Karpas-422 (cell line): ENCODE measurements around the gene KCNC1. TPM values are rescaled to one million over a fixed set of nuclear protein-coding genes. Genes with fewer than 3 reads are reported as not detected.

Experiments used
- DNase-seq: peaks from one replicate; pipeline ENCODE4 v3.0.0-alpha.2; 2015
- H2AFZ ChIP-seq: fragments of 200-600 bp; sonication (generic); 2 replicates; pipeline ENCODE4 v1.6.1; 2014; ENCODE audit warnings: antibody characterized with exemption, low read length, mixed read lengths
- H3K27ac ChIP-seq: fragments of 200-600 bp; sonication (generic); 2 replicates; pipeline ENCODE4 v1.5.1; 2014; ENCODE audit warnings: mild to moderate bottlenecking, low read length, moderate library complexity
- H3K27me3 ChIP-seq: fragments of 200-600 bp; sonication (generic); 2 replicates; pipeline ENCODE4 v1.6.1; 2014; ENCODE audit warnings: low read length, mixed read lengths
- H3K36me3 ChIP-seq: fragments of 200-600 bp; sonication (generic); 2 replicates; pipeline ENCODE4 v1.6.1; 2014; ENCODE audit warnings: low read length, mixed read lengths; ENCODE audit not compliant: insufficient read depth
- H3K4me1 ChIP-seq: fragments of 200-600 bp; sonication (generic); 2 replicates; pipeline ENCODE4 v1.6.1; 2014; ENCODE audit warnings: mild to moderate bottlenecking, low read length, mixed read lengths
- H3K4me2 ChIP-seq: fragments of 200-600 bp; sonication (generic); 2 replicates; pipeline ENCODE4 v1.6.1; 2014; ENCODE audit warnings: low read length, low read depth, mild to moderate bottlenecking; ENCODE audit not compliant: poor library complexity, severe bottlenecking
- H3K4me3 ChIP-seq: fragments of 200-600 bp; sonication (generic); 2 replicates; pipeline ENCODE4 v1.5.1; 2014; ENCODE audit warnings: mild to moderate bottlenecking, antibody characterized with exemption, low read length, mixed read lengths
- H3K79me2 ChIP-seq: fragments of 200-600 bp; sonication (generic); 2 replicates; pipeline ENCODE4 v1.6.1; 2014; ENCODE audit warnings: mild to moderate bottlenecking, low read length, mixed read lengths
- H3K9ac ChIP-seq: fragments of 200-600 bp; sonication (generic); 2 replicates; pipeline ENCODE4 v1.6.0; 2014; ENCODE audit warnings: low read length
- H3K9me2 ChIP-seq: fragments of 200-600 bp; sonication (generic), shearing (Covaris generic); replicated peaks from 2 replicates; pipeline ENCODE4 v1.6.0; 2014; ENCODE audit warnings: mild to moderate bottlenecking, low read length, moderate library complexity; ENCODE audit not compliant: insufficient read depth
- H3K9me3 ChIP-seq: fragments of 300-700, 200-600 bp; sonication (generic); 2 replicates; pipeline ENCODE4 v1.6.1; 2014; ENCODE audit warnings: low read length, mixed read lengths
- H4K20me1 ChIP-seq: fragments of 200-600 bp; sonication (generic); 2 replicates; pipeline ENCODE4 v1.6.1; 2014; ENCODE audit warnings: mild to moderate bottlenecking, antibody characterized with exemption, low read length, low read depth; ENCODE audit not compliant: insufficient read depth
- total RNA-seq: library from RNA; depleted of rRNA; stranded (reverse); fragments of >200 nt; shearing (Covaris generic); gene quantifications from 2 replicates; pipeline ENCODE4 v1.2.3, GENCODE V29; 2014; ENCODE audit warnings: low replicate concordance

KCNC1 gene
- total RNA-seq, 1 experiment from 2014 or later, result not detected

GRCh38 chr11:17730137-17730536 is 4.4 kb upstream of the KCNC1 start:
- Histone ChIP-seq H3K79me2 (no peaks in the 10 kb centered on the region), H3K9me2 (no peaks in the 10 kb centered on the region), H3K9me3 (no peaks in the 10 kb centered on the region), H3K4me2 (no peak overlapping the region), H3K27me3 (no peaks in the 10 kb centered on the region), H2AFZ (no peak overlapping the region; the same call in 1 of the 2 replicates), H3K9ac (0 out of 2 replicates have a peak overlapping the region, but pooled peaks have one; percentile 10), H3K4me3 (no peak overlapping the region), H3K27ac (no peak overlapping the region), H3K36me3 (no peaks in the 10 kb centered on the region), H4K20me1 (no peaks in the 10 kb centered on the region; the same call in 1 of the 2 replicates), H3K4me1 (no peaks in the 10 kb centered on the region; the same call in 1 of the 2 replicates)
- no peak for DNase-seq

GRCh38 chr11:17730608-17731462 is 3.7 kb upstream of the KCNC1 start:
- H3K9me2 ChIP-seq, result no peaks in the 10 kb centered on the region

GRCh38 chr11:17733261-17733660 is 1.3 kb upstream of the KCNC1 start:
- Histone ChIP-seq H3K9ac (no peak overlapping the region), H3K27me3 (no peaks in the 10 kb centered on the region)

More at GRCh38 chr11:17730608-17731462, 3.7 kb upstream of the KCNC1 start:
- Histone ChIP-seq H2AFZ (no peak overlapping the region; the same call in 1 of the 2 replicates), H3K27me3 (no peaks in the 10 kb centered on the region), H3K4me2 (no peak overlapping the region), H3K27ac (no peak overlapping the region), H3K79me2 (no peaks in the 10 kb centered on the region), H3K4me3 (no peak overlapping the region), H3K4me1 (no peaks in the 10 kb centered on the region; the same call in 1 of the 2 replicates), H3K36me3 (no peaks in the 10 kb centered on the region), H4K20me1 (no peaks in the 10 kb centered on the region; the same call in 1 of the 2 replicates), H3K9me3 (no peaks in the 10 kb centered on the region), H3K9ac (no peak overlapping the region)
- DNase-seq, result peak; percentile 93

GRCh38 chr11:17734986-17735817 is 621 bp downstream of the KCNC1 start:
- Histone ChIP-seq H3K4me3 (no peak overlapping the region; the same call in 1 of the 2 replicates), H3K27me3 (no peaks in the 10 kb centered on the region), H2AFZ (no peak overlapping the region), H3K27ac (no peak overlapping the region), H3K4me2 (peak overlapping the region; percentile 56), H3K9me3 (no peaks in the 10 kb centered on the region), H3K9me2 (no peaks in the 10 kb centered on the region), H3K4me1 (no peaks in the 10 kb centered on the region; the same call in 1 of the 2 replicates), H3K9ac (no peak overlapping the region), H3K79me2 (no peaks in the 10 kb centered on the region), H4K20me1 (no peaks in the 10 kb centered on the region; the same call in 1 of the 2 replicates), H3K36me3 (no peaks in the 10 kb centered on the region)
- DNase-seq, result peak; percentile 67

More at GRCh38 chr11:17733261-17733660, 1.3 kb upstream of the KCNC1 start:
- Histone ChIP-seq H3K27ac (no peak overlapping the region), H3K4me3 (no peak overlapping the region), H3K36me3 (no peaks in the 10 kb centered on the region), H4K20me1 (no peaks in the 10 kb centered on the region; the same call in 1 of the 2 replicates), H2AFZ (no peak overlapping the region), H3K4me1 (no peaks in the 10 kb centered on the region; the same call in 1 of the 2 replicates), H3K9me3 (no peaks in the 10 kb centered on the region), H3K9me2 (no peaks in the 10 kb centered on the region), H3K79me2 (no peaks in the 10 kb centered on the region), H3K4me2 (no peak overlapping the region)
- DNase-seq, result no peak

- DNase-seq, result no peak
- no peak overlapping the region for H3K4me2 ChIP-seq
- H3K27me3 ChIP-seq, result no peaks in the 10 kb centered on the region
Measured at GRCh38 chr11:17735818-17736578, 1.4 kb downstream of the KCNC1 start.

GRCh38 chr11:17736579-17736893 is 2.0 kb downstream of the KCNC1 start:
- no peak overlapping the region for H3K4me3 ChIP-seq
- no peak for DNase-seq
- H3K36me3 ChIP-seq, result no peaks in the 10 kb centered on the region
- no peaks in the 10 kb centered on the region for H3K9me3 ChIP-seq
- no peaks in the 10 kb centered on the region for H3K27me3 ChIP-seq
- H3K4me2 ChIP-seq, result no peak overlapping the region
- no peak overlapping the region for H2AFZ ChIP-seq
- H3K4me1 ChIP-seq, result no peaks in the 10 kb centered on the region
- no peak overlapping the region for H3K27ac ChIP-seq
- no peak overlapping the region for H3K9ac ChIP-seq
- no peaks in the 10 kb centered on the region for H3K79me2 ChIP-seq
- H3K9me2 ChIP-seq, result no peaks in the 10 kb centered on the region
- no peaks in the 10 kb centered on the region; the same call in 1 of the 2 replicates for H4K20me1 ChIP-seq

More at GRCh38 chr11:17735818-17736578, 1.4 kb downstream of the KCNC1 start:
- H3K4me1 ChIP-seq, result no peaks in the 10 kb centered on the region
- H2AFZ ChIP-seq, result no peak overlapping the region
- H3K4me3 ChIP-seq, result no peak overlapping the region
- H3K9me3 ChIP-seq, result no peaks in the 10 kb centered on the region
- H3K27ac ChIP-seq, result no peak overlapping the region
- no peaks in the 10 kb centered on the region for H3K79me2 ChIP-seq
- H4K20me1 ChIP-seq, result no peaks in the 10 kb centered on the region; the same call in 1 of the 2 replicates
- no peaks in the 10 kb centered on the region for H3K36me3 ChIP-seq
- H3K9ac ChIP-seq, result no peak overlapping the region
- H3K9me2 ChIP-seq, result no peaks in the 10 kb centered on the region

- H3K79me2 ChIP-seq, result no peaks in the 10 kb centered on the region
- no peak overlapping the region for H3K27ac ChIP-seq
- no peak overlapping the region for H3K4me3 ChIP-seq
- no peak overlapping the region for H3K4me2 ChIP-seq
- no peaks in the 10 kb centered on the region for H3K4me1 ChIP-seq
- no peaks in the 10 kb centered on the region for H3K27me3 ChIP-seq
- H2AFZ ChIP-seq, result no peak overlapping the region
- no peaks in the 10 kb centered on the region for H3K9me3 ChIP-seq
- H3K9me2 ChIP-seq, result no peaks in the 10 kb centered on the region
- no peak for DNase-seq
- H4K20me1 ChIP-seq, result no peaks in the 10 kb centered on the region; the same call in 1 of the 2 replicates
- no peaks in the 10 kb centered on the region for H3K36me3 ChIP-seq
- no peak overlapping the region for H3K9ac ChIP-seq
Measured at GRCh38 chr11:17736930-17737817, 2.6 kb downstream of the KCNC1 start.
